Activated T-helper 1 cell treated with anti-CD3 and anti-CD28 coated beads, Interleukin-12 subunit alpha, Interleukin-12 subunit beta, Interleukin-2, Interleukin-4 antibody, amounts not matched to agents 30 ng/mL and 10 ng/mL and 1 ng/mL, durations not matched to agents 14 hours and 24 hours and 36 hours (primary cell): ENCODE results near the gene ABCG4. TPM values are rescaled to one million over a fixed set of nuclear protein-coding genes. Genes with fewer than 3 reads are reported as not detected.
A peak's percentile ranks its signal among the peaks of the same experiment; 100 is the strongest.
"Not testable (repeated sequence)": the region's sequence is repeated elsewhere in the genome, so short reads cannot be mapped to it uniquely, and the experiment has no call there.

Source experiments
- DNase-seq: peaks from one replicate; pipeline ENCODE4 v3.0.0; 2021; ENCODE audit warnings: low spot score
- H3K27ac Mint-ChIP-seq: one replicate; pipeline ENCODE4 v1.8.0; 2021; ENCODE audit warnings: mild to moderate bottlenecking, mixed read lengths
- H3K27me3 Mint-ChIP-seq: one replicate; pipeline ENCODE4 v1.8.0; 2022; ENCODE audit warnings: mild to moderate bottlenecking, moderate library complexity, mixed read lengths; ENCODE audit not compliant: insufficient read depth
- H3K36me3 Mint-ChIP-seq: one replicate; pipeline ENCODE4 v1.8.0; 2021; ENCODE audit warnings: low read depth, mixed read lengths
- H3K4me1 Mint-ChIP-seq: one replicate; pipeline ENCODE4 v1.8.0; 2021; ENCODE audit warnings: low read depth, mixed read lengths
- H3K4me3 Mint-ChIP-seq: one replicate; pipeline ENCODE4 v1.8.0; 2021; ENCODE audit warnings: mild to moderate bottlenecking, moderate library complexity, mixed read lengths
- H3K9me3 Mint-ChIP-seq: one replicate; pipeline ENCODE4 v1.8.0; 2021; ENCODE audit warnings: mixed read lengths
- intact Hi-C: fragments of 100-400 bp; cut with micrococcal nuclease; formaldehyde crosslinking; loops from one replicate; pipeline ENCODE4 v1.15.1; 2024
- total RNA-seq: library from RNA; stranded (reverse); gene quantifications from 2 replicates; pipeline ENCODE4 v1.2.3, GENCODE V29; 2022

The ABCG4 gene
- total RNA-seq, result 0.07 TPM in 1 of 2 replicates, not detected in the other

- Mint-ChIP-seq H3K4me3 (peak within 1 kb of the TSS; percentile 64), H3K27ac (no peak within 1 kb of the TSS), H3K9me3 (no peaks in the 10 kb centered on the region), H3K27me3 (peaks cover 62% of the 10 kb centered on the region), H3K36me3 (no peaks in the 10 kb centered on the region), H3K4me1 (peaks cover 13% of the 10 kb centered on the region)
- DNase-seq, result peak; percentile 16
- intact Hi-C loops, result no loop called here
Observed at GRCh38 chr11:119149018-119149785, at the start of gene ABCG4. Gene ABCG4 (plus strand): TSS chr11:119149052. CDS start chr11:119149966, 914 bp downstream.

- Mint-ChIP-seq H3K9me3 (no peaks in the 10 kb centered on the region), H3K4me3 (peak overlapping the region; percentile 91), H3K27me3 (peaks cover 4% of the 10 kb centered on the region), H3K27ac (no peak overlapping the region), H3K4me1 (peaks cover 46% of the 10 kb centered on the region), H3K36me3 (peaks cover 38% of the 10 kb centered on the region)
- no peak for DNase-seq
- intact Hi-C loops, result loop anchor here (5.0 kb wide), 2 partner anchors 223 to 307 kb away; partner anchors contain the start of gene DDX6
Observed at GRCh38 chr11:119099711-119100110, 49.1 kb upstream of the ABCG4 start.

GRCh38 chr11:119100246-119100970 is 48.4 kb upstream of the ABCG4 start:
- DNase-seq, result no peak
- peaks cover 32% of the 10 kb centered on the region for H3K36me3 Mint-ChIP-seq
- H3K4me1 Mint-ChIP-seq, result peaks cover 44% of the 10 kb centered on the region
- peak overlapping the region; percentile 91 for H3K4me3 Mint-ChIP-seq
- H3K27ac Mint-ChIP-seq, result peak overlapping the region; percentile 95
- H3K9me3 Mint-ChIP-seq, result no peaks in the 10 kb centered on the region
- intact Hi-C loops, result loop anchor here (5.0 kb wide), 1 partner anchor 308 kb away; the partner anchor contains the start of gene DDX6
- peaks cover 2% of the 10 kb centered on the region for H3K27me3 Mint-ChIP-seq

- peaks cover 41% of the 10 kb centered on the region for H3K4me1 Mint-ChIP-seq
- H3K9me3 Mint-ChIP-seq, result no peaks in the 10 kb centered on the region
- DNase-seq, result no peak
- peaks cover 31% of the 10 kb centered on the region for H3K36me3 Mint-ChIP-seq
- peak overlapping the region; percentile 95 for H3K27ac Mint-ChIP-seq
- peak overlapping the region; percentile 91 for H3K4me3 Mint-ChIP-seq
- H3K27me3 Mint-ChIP-seq, result no peaks in the 10 kb centered on the region
- intact Hi-C loops, result loop anchor here (1.0 to 5.0 kb wide), 6 partner anchors 17 to 309 kb away; partner anchors contain the start of genes DDX6, HINFP, HMBS and HYOU1
Observed at GRCh38 chr11:119100994-119101758, 47.7 kb upstream of the ABCG4 start.

GRCh38 chr11:119101759-119102423 is 47.0 kb upstream of the ABCG4 start, which contains the start of gene DPAGT1:
Gene DPAGT1 (minus strand): TSS chr11:119101853. CDS start chr11:119101655, 198 bp downstream.
- DNase-seq, result peak; percentile 82
- Mint-ChIP-seq H3K27ac (peak within 1 kb of the TSS; percentile 95), H3K9me3 (no peaks in the 10 kb centered on the region), H3K27me3 (no peaks in the 10 kb centered on the region), H3K4me1 (peaks cover 44% of the 10 kb centered on the region), H3K4me3 (peak within 1 kb of the TSS; percentile 91), H3K36me3 (peaks cover 28% of the 10 kb centered on the region)
- intact Hi-C loops, result loop anchor here (1.0 to 5.0 kb wide), 10 partner anchors 8 to 310 kb away; partner anchors contain the start of genes DDX6, HINFP, HMBS and HYOU1

- peaks cover 15% of the 10 kb centered on the region for H3K36me3 Mint-ChIP-seq
- H3K27me3 Mint-ChIP-seq, H3K27ac Mint-ChIP-seq, DNase-seq, H3K9me3 Mint-ChIP-seq: not testable (repeated sequence)
- intact Hi-C loops, result loop anchor here (2.0 to 5.0 kb wide), 2 partner anchors 66 to 311 kb away; partner anchors contain the start of genes DDX6 and NLRX1
- peaks cover 47% of the 10 kb centered on the region for H3K4me1 Mint-ChIP-seq
- H3K4me3 Mint-ChIP-seq, result peak overlapping the region; percentile 91
Observed at GRCh38 chr11:119103161-119103664, 45.6 kb upstream of the ABCG4 start.

- intact Hi-C loops, result loop anchor here (2.0 to 5.0 kb wide), 2 partner anchors 65 to 311 kb away; partner anchors contain the start of genes DDX6 and NLRX1
- Mint-ChIP-seq H3K36me3 (peaks cover 10% of the 10 kb centered on the region), H3K27me3 (no peaks in the 10 kb centered on the region), H3K4me3 (peak overlapping the region; percentile 45), H3K4me1 (peaks cover 49% of the 10 kb centered on the region), H3K9me3 (no peaks in the 10 kb centered on the region), H3K27ac (peak overlapping the region; percentile 29)
- no peak for DNase-seq
Observed at GRCh38 chr11:119103793-119104192, 45.1 kb upstream of the ABCG4 start.

- peak; percentile 87 for DNase-seq
- H3K4me1 Mint-ChIP-seq, result peaks cover 57% of the 10 kb centered on the region
- H3K9me3 Mint-ChIP-seq, result no peaks in the 10 kb centered on the region
- intact Hi-C loops, result loop anchor here (1.0 to 2.0 kb wide), 8 partner anchors 8 to 108 kb away; partner anchors contain the start of genes CENATAC, HINFP, HYOU1 and NLRX1
- no peaks in the 10 kb centered on the region for H3K27me3 Mint-ChIP-seq
- peaks cover 11% of the 10 kb centered on the region for H3K36me3 Mint-ChIP-seq
- H3K27ac Mint-ChIP-seq, result peak within 1 kb of the TSS; percentile 91
- peak within 1 kb of the TSS; percentile 95 for H3K4me3 Mint-ChIP-seq
Observed at GRCh38 chr11:119106564-119107537, 42.0 kb upstream of the ABCG4 start, which contains the start of gene C2CD2L. Gene C2CD2L (plus strand): TSS chr11:119107344. CDS start chr11:119107742, 398 bp downstream.

- DNase-seq, result no peak
- Mint-ChIP-seq H3K27ac (peak overlapping the region; percentile 91), H3K9me3 (no peaks in the 10 kb centered on the region), H3K36me3 (peaks cover 12% of the 10 kb centered on the region), H3K4me3 (peak overlapping the region; percentile 95), H3K4me1 (peaks cover 52% of the 10 kb centered on the region), H3K27me3 (no peaks in the 10 kb centered on the region)
- intact Hi-C loops, result loop anchor here (1.0 to 2.0 kb wide), 9 partner anchors 8 to 109 kb away; partner anchors contain the start of genes CENATAC, HINFP, HYOU1 and NLRX1
Observed at GRCh38 chr11:119107538-119108145, 41.2 kb upstream of the ABCG4 start.

GRCh38 chr11:119108146-119108856 is 40.6 kb upstream of the ABCG4 start:
- DNase-seq, result no peak
- Mint-ChIP-seq H3K36me3 (peaks cover 17% of the 10 kb centered on the region), H3K9me3 (no peaks in the 10 kb centered on the region), H3K4me1 (peaks cover 52% of the 10 kb centered on the region), H3K4me3 (peak overlapping the region; percentile 95), H3K27ac (peak overlapping the region; percentile 91), H3K27me3 (no peaks in the 10 kb centered on the region)
- intact Hi-C loops, result loop anchor here (1.0 kb wide), 1 partner anchor 41 kb away; the partner anchor contains the start of gene VPS11
